ENCODE measurements around the gene POU2AF3. TPM values are rescaled to one million over a fixed set of nuclear protein-coding genes. Genes with fewer than 3 reads are reported as not detected.

The POU2AF3 gene, protein sequence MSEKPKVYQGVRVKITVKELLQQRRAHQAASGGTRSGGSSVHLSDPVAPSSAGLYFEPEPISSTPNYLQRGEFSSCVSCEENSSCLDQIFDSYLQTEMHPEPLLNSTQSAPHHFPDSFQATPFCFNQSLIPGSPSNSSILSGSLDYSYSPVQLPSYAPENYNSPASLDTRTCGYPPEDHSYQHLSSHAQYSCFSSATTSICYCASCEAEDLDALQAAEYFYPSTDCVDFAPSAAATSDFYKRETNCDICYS
- 0.14 TPM in 1 of 2 replicates, not detected in the other for total RNA-seq

DNA sequence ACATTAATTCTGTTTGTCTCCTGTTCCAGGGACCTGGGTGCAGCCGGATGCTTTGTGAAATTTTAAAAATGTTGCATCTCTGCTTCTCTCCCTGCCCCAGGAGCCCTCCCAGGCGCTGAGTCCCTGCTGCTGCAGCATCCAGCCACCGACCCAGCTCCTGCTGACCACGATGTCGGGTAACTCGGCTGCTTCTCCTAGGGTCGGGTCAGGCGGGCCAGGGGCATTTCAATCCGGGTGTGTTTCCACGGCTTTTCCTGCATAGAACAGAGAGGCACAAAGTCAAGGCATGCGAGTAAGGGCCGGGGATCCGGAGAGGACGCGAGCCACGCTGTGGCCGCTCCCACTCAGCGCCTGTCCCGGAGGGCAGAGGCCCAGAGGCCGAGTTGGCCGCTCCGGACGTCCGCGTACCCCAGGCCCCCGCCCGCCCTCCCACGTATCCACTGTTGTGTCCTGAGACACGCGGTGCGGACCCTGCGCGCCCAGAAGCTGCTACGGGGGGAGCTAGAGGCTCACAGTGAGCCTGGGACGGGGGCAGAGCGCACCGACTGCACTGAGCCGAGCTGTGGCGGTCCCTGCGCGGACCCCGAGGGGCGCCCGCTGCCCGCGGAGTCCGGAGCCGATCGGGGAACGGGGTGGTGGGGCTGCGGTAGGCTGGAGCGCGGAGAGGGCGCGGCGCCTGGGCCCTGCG lies at the start of gene POU2AF3:
POU2AF3 (plus strand) TSS at position 134 of the 688 bp plus-strand sequence; CDS start at position 170, 36 bp downstream.

Other genes with a start within 250 kb of the POU2AF3 start
- not detected in 2 replicates for gene POU2AF2, start 52.8 kb upstream of the POU2AF3 start, total RNA-seq
- not detected in 2 replicates for gene POU2AF1, start 80.7 kb downstream of the POU2AF3 start, total RNA-seq
- not detected in 2 replicates for gene BTG4, start 213.8 kb downstream of the POU2AF3 start, total RNA-seq
- not detected in 2 replicates for gene HOATZ, start 216.2 kb downstream of the POU2AF3 start, total RNA-seq
- gene LAYN, start 242.2 kb downstream of the POU2AF3 start, total RNA-seq = 38.3 and 60.4 TPM in 2 replicates

All from smooth muscle cell of bladder (primary cell).